Neural cell (in vitro differentiated cells): Measurements from ENCODE around the gene USP6. TPM values are rescaled to one million over a fixed set of nuclear protein-coding genes. Genes with fewer than 3 reads are reported as not detected.
"Not testable (repeated sequence)": the region's sequence is repeated elsewhere in the genome, so short reads cannot be mapped to it uniquely, and the experiment has no call there.

ENCODE experiments used
- H2AFZ ChIP-seq: fragments of 200-600, 300-800 bp; sonication (generic), shearing (Covaris generic); 2 replicates; pipeline ENCODE4 v1.6.0; 2014; ENCODE audit warnings: low read depth, mild to moderate bottlenecking, antibody characterized with exemption, low read length, moderate library complexity
- H3F3A ChIP-seq: fragments of 200-600 bp; shearing (Covaris generic); 2 replicates; pipeline ENCODE4 v1.6.1; 2016; ENCODE audit warnings: mild to moderate bottlenecking, moderate library complexity, mixed read lengths, antibody characterized with exemption, low read length; ENCODE audit not compliant: insufficient read depth, poor library complexity, severe bottlenecking
- H3K27ac ChIP-seq: fragments of 200-600, 300-800 bp; sonication (generic), shearing (Covaris generic); 2 replicates; pipeline ENCODE4 v1.5.1; 2014; ENCODE audit warnings: mild to moderate bottlenecking, low read length, moderate library complexity
- H3K27me3 ChIP-seq: fragments of 300-800, 200-600 bp; sonication (generic), shearing (Covaris generic); 2 replicates; pipeline ENCODE4 v1.6.0; 2014; ENCODE audit warnings: mild to moderate bottlenecking, low read depth, low read length, moderate library complexity; ENCODE audit not compliant: insufficient read depth
- H3K36me3 ChIP-seq: fragments of 300-800, 200-600 bp; sonication (generic), shearing (Covaris generic); 2 replicates; pipeline ENCODE4 v1.5.1; 2014; ENCODE audit warnings: mild to moderate bottlenecking, antibody characterized with exemption, low read length, moderate library complexity; ENCODE audit not compliant: insufficient read depth
- H3K4me2 ChIP-seq: fragments of 300-800, 200-600 bp; sonication (generic), shearing (Covaris generic); 2 replicates; pipeline ENCODE4 v1.6.0; 2014; ENCODE audit warnings: mild to moderate bottlenecking, low read length
- H3K4me3 ChIP-seq: fragments of 300-800, 200-600 bp; sonication (generic), shearing (Covaris generic); 2 replicates; pipeline ENCODE4 v1.5.1; 2014; ENCODE audit warnings: mild to moderate bottlenecking, low read length, moderate library complexity
- H3K79me2 ChIP-seq: fragments of 200-600 bp; shearing (Covaris generic); replicated peaks from 2 replicates; pipeline ENCODE4 v1.6.0; 2014; ENCODE audit warnings: mild to moderate bottlenecking, low read length, moderate library complexity; ENCODE audit not compliant: insufficient read depth
- H3K9ac ChIP-seq: fragments of 300-800, 200-600 bp; sonication (generic), shearing (Covaris generic); 2 replicates; pipeline ENCODE4 v1.6.1; 2016; ENCODE audit warnings: mild to moderate bottlenecking, low read length, mixed read lengths
- H3K9me2 ChIP-seq: fragments of 200-600 bp; shearing (Covaris generic); 2 replicates; pipeline ENCODE4 v1.6.1; 2016; ENCODE audit warnings: mild to moderate bottlenecking, low read length, mixed read lengths; ENCODE audit not compliant: insufficient read depth
- H3K9me3 ChIP-seq: fragments of 200-600, 300-800 bp; sonication (generic), shearing (Covaris generic); 2 replicates; pipeline ENCODE4 v1.6.1; 2016; ENCODE audit warnings: mild to moderate bottlenecking, mixed run types, low read length, moderate library complexity, mixed read lengths
- H4K20me1 ChIP-seq: fragments of 200-600 bp; shearing (Covaris generic); 2 replicates; pipeline ENCODE4 v1.6.1; 2016; ENCODE audit warnings: mild to moderate bottlenecking, mixed run types; ENCODE audit not compliant: insufficient read depth
- CTCF ChIP-seq: fragments of 450-650 bp; IDR thresholded peaks from 2 replicates; pipeline ENCODE4 v1.5.1; 2014; ENCODE audit warnings: antibody characterized with exemption, mild to moderate bottlenecking, moderate library complexity; ENCODE audit not compliant: poor library complexity, severe bottlenecking
- EP300 ChIP-seq: fragments of 450-650 bp; conservative IDR thresholded peaks from 2 replicates; pipeline ENCODE4 v1.6.1; 2014; ENCODE audit warnings: antibody characterized with exemption, mild to moderate bottlenecking, moderate library complexity; ENCODE audit not compliant: poor library complexity, severe bottlenecking
- EZH2 ChIP-seq: fragments of 200-600, 300-800 bp; shearing (Covaris generic), sonication (generic); IDR thresholded peaks from 2 replicates; pipeline ENCODE4 v1.6.1; 2014; ENCODE audit warnings: antibody characterized with exemption, low read length, borderline replicate concordance, mild to moderate bottlenecking; ENCODE audit not compliant: insufficient read depth, poor library complexity, severe bottlenecking
- MXI1 ChIP-seq: fragments of 450-650 bp; conservative IDR thresholded peaks from 2 replicates; pipeline ENCODE4 v1.6.1; 2014; ENCODE audit warnings: antibody characterized with exemption, mild to moderate bottlenecking; ENCODE audit not compliant: poor library complexity, severe bottlenecking
- POLR2AphosphoS5 ChIP-seq: IDR thresholded peaks from 2 replicates; pipeline ENCODE4 v1.6.1; 2012
- RAD21 ChIP-seq: fragments of 450-650 bp; conservative IDR thresholded peaks from 2 replicates; pipeline ENCODE4 v1.6.1; 2014; ENCODE audit warnings: antibody characterized with exemption, mild to moderate bottlenecking, moderate library complexity
- REST ChIP-seq: IDR thresholded peaks from 2 replicates; pipeline ENCODE4 v1.6.1; 2012; ENCODE audit warnings: borderline replicate concordance
- SMC3 ChIP-seq: fragments of 450-650 bp; conservative IDR thresholded peaks from 2 replicates; pipeline ENCODE4 v1.6.1; 2014; ENCODE audit warnings: antibody characterized with exemption, mild to moderate bottlenecking, moderate library complexity; ENCODE audit not compliant: poor library complexity
- TAF1 ChIP-seq: IDR thresholded peaks from 2 replicates; pipeline ENCODE4 v1.6.1; 2012; ENCODE audit warnings: low read depth
- polyA plus RNA-seq: library from polyadenylated mRNA; depleted of rRNA; stranded (reverse); fragments of >200 nt; gene quantifications from 2 replicates; pipeline ENCODE4 v1.2.3, GENCODE V29; 2014

The USP6 gene
- polyA plus RNA-seq, 1 donor from 2014 or later, result not detected

GRCh38 chr17:5211458-5211857 lies 95.6 kb downstream of the USP6 start:
- Histone ChIP-seq H4K20me1 (no peaks in the 10 kb centered on the region), H3K9me2 (no peaks in the 10 kb centered on the region), H3K4me2 (no peak overlapping the region), H2AFZ (no peak overlapping the region), H3K27ac (no peak overlapping the region), H3K9ac (no peak overlapping the region), H3K9me3 (no peaks in the 10 kb centered on the region), H3F3A (no peaks in the 10 kb centered on the region), H3K27me3 (no peaks in the 10 kb centered on the region), H3K79me2 (no peaks in the 10 kb centered on the region), H3K36me3 (no peaks in the 10 kb centered on the region), H3K4me3 (no peak overlapping the region)
- TF ChIP-seq REST (no peak), CTCF (no peak), TAF1 (no peak), EZH2 (no peak), EP300 (no peak), MXI1 (no peak), RAD21 (no peak), SMC3 (no peak), POLR2AphosphoS5 (no peak)

GRCh38 chr17:5217562-5217961 lies 101.7 kb downstream of the USP6 start:
- H3K9ac ChIP-seq, H3K27me3 ChIP-seq, H3F3A ChIP-seq, H3K9me2 ChIP-seq, H2AFZ ChIP-seq, H3K36me3 ChIP-seq, H4K20me1 ChIP-seq, H3K4me2 ChIP-seq, H3K9me3 ChIP-seq, H3K4me3 ChIP-seq, H3K27ac ChIP-seq, H3K79me2 ChIP-seq: not testable (repeated sequence)

DNA sequence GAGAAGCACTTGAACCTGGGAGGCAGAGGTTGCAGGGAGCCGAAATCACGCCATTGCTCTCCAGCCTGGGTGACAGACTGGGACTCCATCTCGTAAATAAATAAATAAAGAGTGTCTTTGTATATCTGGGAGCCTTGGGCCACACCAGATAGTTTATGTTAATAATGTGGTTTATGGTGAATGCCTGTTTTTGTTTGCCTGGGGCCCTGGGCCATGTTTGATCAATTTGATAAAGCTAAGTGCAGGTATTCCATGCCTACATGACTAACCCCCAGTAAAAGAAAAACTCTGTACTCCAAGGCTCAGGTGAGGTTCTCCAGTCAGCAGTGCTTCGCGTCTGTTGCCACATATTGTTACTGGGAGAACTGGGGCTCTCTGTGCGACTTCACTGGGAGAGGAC lies 103.7 kb downstream of the USP6 start:
- Histone ChIP-seq H3K9me3 (no peaks in the 10 kb centered on the region), H3K4me2 (no peak overlapping the region), H3K4me3 (no peak overlapping the region), H3F3A (no peaks in the 10 kb centered on the region), H3K9ac (no peak overlapping the region), H2AFZ (no peak overlapping the region), H3K27me3 (no peaks in the 10 kb centered on the region), H3K36me3 (no peaks in the 10 kb centered on the region), H3K9me2 (no peaks in the 10 kb centered on the region), H3K79me2 (no peaks in the 10 kb centered on the region), H4K20me1 (no peaks in the 10 kb centered on the region), H3K27ac (no peak overlapping the region)
- TF ChIP-seq REST, result no peak
- TF ChIP-seq RAD21, result no peak
